ENCODE results near the gene CUBN. TPM values are rescaled to one million over a fixed set of nuclear protein-coding genes. Genes with fewer than 3 reads are reported as not detected.

CUBN gene
- total and polyA plus RNA-seq, 7 donors = 0.25 to 2.4 (median 1.1) TPM; not detected in 2

- intact Hi-C loops (cut with DNase I) = no loop called here
- no peak for DNase-seq
- Histone ChIP-seq H3K9me3 (no peaks in the 10 kb centered on the region), H3K27me3 (no peaks in the 10 kb centered on the region), H3K27ac (peak overlapping the region in 3 of 4 donors; percentile 34 to 61 (median 44)), H3K4me1 (no peaks in the 10 kb centered on the region), H3K4me3 (no peak overlapping the region), H3K36me3 (no peaks in the 10 kb centered on the region)
- 63 to 69% methylated on average over 4 of the region's 4 CpGs for WGBS, 2 donors
- no peak for TF ChIP-seq POLR2A (IDR thresholded peaks at IDR 0.05)
- no peak for TF ChIP-seq EP300 (IDR thresholded peaks at IDR 0.05)
- TF ChIP-seq CTCF (IDR thresholded peaks at IDR 0.05) = no peak
- peak in 2 of 4 donors; percentile 19 to 23 for TF ChIP-seq POLR2AphosphoS5 (IDR thresholded peaks at IDR 0.05)
These were observed 185.2 kb downstream of the CUBN start for GRCh38 chr10:16944402-16944801.

GRCh38 chr10:16943295-16944285 lies 186.0 kb downstream of the CUBN start:
- no peak for DNase-seq
- Histone ChIP-seq H3K27ac (peak overlapping the region in 3 of 4 donors; percentile 34 to 61 (median 44)), H3K9me3 (no peaks in the 10 kb centered on the region), H3K4me1 (no peaks in the 10 kb centered on the region), H3K4me3 (no peak overlapping the region), H3K36me3 (no peaks in the 10 kb centered on the region), H3K27me3 (no peaks in the 10 kb centered on the region)
- 77 to 78% methylated on average over 8 of the region's 8 CpGs for WGBS, 2 donors
- no peak for TF ChIP-seq CTCF (IDR thresholded peaks at IDR 0.05)
- TF ChIP-seq EP300 (IDR thresholded peaks at IDR 0.05) = no peak
- TF ChIP-seq POLR2A (IDR thresholded peaks at IDR 0.05) = no peak
- no peak for TF ChIP-seq POLR2AphosphoS5 (IDR thresholded peaks at IDR 0.05)
- intact Hi-C loops (cut with DNase I) = no loop called here

GRCh38 chr10:16942381-16943078 lies 187.1 kb downstream of the CUBN start:
- 71 to 80% methylated on average over 4 of the region's 4 CpGs for WGBS, 2 donors
- TF ChIP-seq CTCF (IDR thresholded peaks at IDR 0.05) (no peak), EP300 (IDR thresholded peaks at IDR 0.05) (no peak), POLR2A (IDR thresholded peaks at IDR 0.05) (no peak), POLR2AphosphoS5 (IDR thresholded peaks at IDR 0.05) (no peak)
- Histone ChIP-seq H3K27ac (no peak overlapping the region), H3K27me3 (no peaks in the 10 kb centered on the region), H3K36me3 (no peaks in the 10 kb centered on the region), H3K4me3 (no peak overlapping the region), H3K9me3 (no peaks in the 10 kb centered on the region), H3K4me1 (no peaks in the 10 kb centered on the region)
- DNase-seq = no peak
- intact Hi-C loops (cut with DNase I) = no loop called here

GRCh38 chr10:16941870-16942269 lies 187.7 kb downstream of the CUBN start:
- no peaks in the 10 kb centered on the region for H3K4me1 ChIP-seq
- no peaks in the 10 kb centered on the region for H3K9me3 ChIP-seq
- H3K27ac ChIP-seq = no peak overlapping the region
- intact Hi-C loops (cut with DNase I) = no loop called here
- H3K27me3 ChIP-seq = no peaks in the 10 kb centered on the region
- no peak overlapping the region for H3K4me3 ChIP-seq
- 89 to 91% methylated on average over 4 of the region's 4 CpGs for WGBS, 2 donors
- DNase-seq = no peak
- no peaks in the 10 kb centered on the region for H3K36me3 ChIP-seq
- TF ChIP-seq CTCF (IDR thresholded peaks at IDR 0.05) (no peak), POLR2A (IDR thresholded peaks at IDR 0.05) (no peak), POLR2AphosphoS5 (IDR thresholded peaks at IDR 0.05) (no peak), EP300 (IDR thresholded peaks at IDR 0.05) (no peak)
